HG03159 (cell line): ENCODE results near the gene KMT2E.

Source experiments
- ATAC-seq: cut with Tn5 transposase; IDR thresholded peaks from one replicate; pipeline ENCODE4 v1.9.1; 2021; ENCODE audit warnings: mild to moderate bottlenecking, moderate library complexity; ENCODE audit not compliant: unreplicated experiment

Gene KMT2E

DNA sequence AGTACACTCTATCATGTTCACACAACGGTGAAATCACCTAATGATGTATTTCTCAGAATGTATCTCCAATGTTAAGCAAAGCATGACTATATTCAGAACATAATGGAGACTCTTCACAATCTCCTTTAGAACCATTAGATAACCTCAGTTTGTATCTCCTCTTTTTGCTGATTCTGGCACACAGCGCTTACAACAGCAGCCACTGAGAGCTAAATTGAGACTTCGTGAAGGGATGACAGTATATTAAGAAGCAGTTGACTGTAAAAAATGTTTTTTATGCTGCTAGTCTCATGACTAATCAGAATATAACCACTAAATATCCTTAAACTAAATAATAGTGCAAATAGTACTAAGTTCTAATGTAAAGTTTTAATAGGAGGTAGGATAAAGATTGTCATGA lies 46.9 kb downstream of the KMT2E start:
- no peak for ATAC-seq

DNA sequence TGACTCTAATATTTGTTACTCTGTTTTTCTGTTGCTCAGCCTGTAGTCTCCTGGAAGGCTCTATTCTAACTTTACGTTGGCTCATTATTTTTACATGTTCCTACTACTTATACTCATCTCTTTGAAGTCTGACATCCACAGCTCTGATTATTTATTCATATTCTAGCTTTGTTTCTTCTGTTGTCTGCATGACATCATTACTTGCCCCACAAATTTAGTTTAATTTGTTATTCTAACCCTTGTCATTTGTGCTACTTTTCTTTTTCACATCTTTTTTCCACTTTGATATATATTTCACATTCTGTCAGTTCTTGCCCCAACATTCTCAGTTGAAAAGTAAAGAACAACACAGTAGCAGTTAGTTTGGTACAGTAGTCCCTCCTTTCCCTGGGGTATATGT lies 51.1 kb downstream of the KMT2E start:
- ATAC-seq, result no peak

GRCh38 chr7:105067691-105068090 lies 53.7 kb downstream of the KMT2E start:
- no peak for ATAC-seq

- ATAC-seq, result no peak
Measured at GRCh38 chr7:105068886-105069285, 54.9 kb downstream of the KMT2E start.

DNA sequence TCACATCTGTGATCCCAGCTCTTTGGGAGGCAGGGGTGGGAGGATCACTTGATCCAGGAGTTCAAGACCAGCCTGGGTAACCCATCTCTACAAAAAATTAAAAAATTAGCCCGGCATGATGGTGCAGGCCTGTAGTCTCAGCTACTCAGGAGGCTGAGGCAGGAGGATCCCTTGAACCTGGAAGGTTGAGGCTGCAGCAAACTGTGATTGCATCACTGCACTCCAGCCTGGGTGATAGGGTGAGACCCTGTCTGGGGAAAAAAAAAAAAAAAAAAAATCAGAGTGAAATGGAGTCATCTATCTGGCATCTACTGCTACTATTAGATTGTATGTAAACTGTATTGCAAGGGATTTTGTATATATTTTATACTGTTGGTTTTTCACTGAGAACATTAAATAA lies 59.1 kb downstream of the KMT2E start:
- no peak for ATAC-seq

- ATAC-seq, result no peak
Measured at GRCh38 chr7:105079348-105079747, 65.3 kb downstream of the KMT2E start.

DNA sequence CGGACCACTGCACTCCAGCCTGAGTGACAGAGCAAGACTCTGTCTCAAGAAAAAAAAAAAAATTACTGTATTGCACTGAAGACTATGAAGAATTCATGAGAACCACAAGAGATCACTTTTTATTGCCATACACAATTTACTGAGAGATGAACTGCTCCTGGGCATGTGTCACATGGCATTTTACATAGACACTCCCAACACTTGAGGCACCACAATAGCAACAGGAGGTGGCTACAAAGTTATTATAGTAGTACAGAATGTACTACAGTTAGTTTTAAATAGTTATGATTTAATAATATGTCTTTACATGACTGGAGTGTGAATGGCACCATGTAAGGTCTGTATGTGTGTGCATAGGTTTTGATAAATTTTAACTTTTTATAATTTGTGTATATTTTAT lies 70.6 kb downstream of the KMT2E start:
- no peak for ATAC-seq

DNA sequence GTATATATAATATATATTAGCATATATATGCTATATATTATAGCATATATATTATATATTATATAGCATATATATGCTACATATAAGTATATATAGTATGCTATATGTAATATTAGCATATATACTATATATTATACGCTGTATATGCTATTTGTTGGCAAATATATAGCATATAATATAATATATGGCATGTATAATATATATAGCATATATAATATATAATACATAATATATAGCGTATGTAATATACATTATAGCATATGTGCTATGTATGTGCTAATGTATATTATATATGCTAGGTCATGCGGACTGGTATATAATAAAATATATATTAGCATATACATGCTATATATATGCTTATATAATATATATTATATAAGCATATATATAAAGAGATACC lies 72.8 kb downstream of the KMT2E start:
- no peak for ATAC-seq

- no peak for ATAC-seq
Measured at GRCh38 chr7:105087981-105088380, 74.0 kb downstream of the KMT2E start.

GRCh38 chr7:105088456-105088855 lies 74.5 kb downstream of the KMT2E start:
- no peak for ATAC-seq

DNA sequence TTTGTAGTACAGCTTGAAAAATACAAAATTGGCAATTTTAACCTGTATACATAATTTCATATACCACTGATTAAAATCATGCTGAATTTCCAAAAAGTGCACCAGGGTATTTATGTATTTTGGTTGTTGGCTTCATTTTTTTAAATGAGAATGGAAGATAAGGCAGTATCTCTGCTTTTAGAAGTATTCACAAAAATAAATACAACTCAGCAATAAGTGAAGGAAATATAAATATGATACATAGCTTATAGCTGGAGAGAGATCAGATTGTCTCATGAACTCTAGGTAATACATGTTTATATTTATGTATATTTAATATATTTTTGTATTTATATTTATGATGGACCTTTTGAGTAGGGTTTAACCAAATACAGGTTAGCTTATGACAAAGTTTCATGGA lies 81.0 kb downstream of the KMT2E start:
- ATAC-seq, result no peak

GRCh38 chr7:105096306-105096705 lies 82.3 kb downstream of the KMT2E start:
- ATAC-seq, result no peak

- ATAC-seq, result no peak
Measured at GRCh38 chr7:105097619-105098018, 83.6 kb downstream of the KMT2E start.

- ATAC-seq, result peak; percentile 57
Measured at GRCh38 chr7:105098863-105099515, 85.0 kb downstream of the KMT2E start.

GRCh38 chr7:105101864-105102263 lies 87.9 kb downstream of the KMT2E start:
- no peak for ATAC-seq

DNA sequence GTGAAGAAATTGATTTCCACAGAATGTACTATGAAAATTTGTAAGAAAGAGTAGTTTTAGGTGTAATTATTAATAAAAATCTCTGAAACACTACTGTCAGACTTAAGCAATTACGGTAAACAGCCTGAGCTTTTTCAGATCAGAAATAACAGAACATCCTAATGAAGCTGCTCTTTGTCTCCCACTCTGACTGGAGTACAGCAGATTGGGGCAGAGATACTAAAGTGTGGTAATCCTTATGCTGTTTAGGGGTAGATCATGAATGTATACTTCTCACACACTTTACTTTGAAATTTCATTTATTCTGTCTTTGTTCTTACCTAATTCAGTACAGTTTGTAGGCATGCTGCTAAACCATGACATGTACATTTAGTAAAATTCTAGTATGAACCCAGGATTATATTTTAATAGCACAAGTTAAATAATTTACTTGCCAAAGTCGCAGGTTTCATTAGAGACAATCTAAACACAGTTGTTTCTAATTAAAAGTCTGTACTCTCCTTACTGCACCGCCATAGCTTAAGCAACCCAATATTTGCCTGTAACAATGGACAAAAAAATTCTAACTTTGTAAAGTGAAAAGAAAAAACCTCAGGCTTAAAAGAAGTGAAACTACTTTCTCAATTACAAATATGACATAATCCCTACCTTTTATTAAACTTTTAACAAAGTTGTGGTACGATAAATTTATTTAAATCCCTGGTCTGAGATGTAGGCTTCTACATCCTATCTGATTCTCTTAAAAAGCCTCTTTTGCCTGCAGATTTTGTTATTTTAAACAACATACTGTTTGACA lies 88.8 kb downstream of the KMT2E start:
- no peak for ATAC-seq

GRCh38 chr7:105105579-105105978 lies 91.6 kb downstream of the KMT2E start:
- ATAC-seq, result no peak

DNA sequence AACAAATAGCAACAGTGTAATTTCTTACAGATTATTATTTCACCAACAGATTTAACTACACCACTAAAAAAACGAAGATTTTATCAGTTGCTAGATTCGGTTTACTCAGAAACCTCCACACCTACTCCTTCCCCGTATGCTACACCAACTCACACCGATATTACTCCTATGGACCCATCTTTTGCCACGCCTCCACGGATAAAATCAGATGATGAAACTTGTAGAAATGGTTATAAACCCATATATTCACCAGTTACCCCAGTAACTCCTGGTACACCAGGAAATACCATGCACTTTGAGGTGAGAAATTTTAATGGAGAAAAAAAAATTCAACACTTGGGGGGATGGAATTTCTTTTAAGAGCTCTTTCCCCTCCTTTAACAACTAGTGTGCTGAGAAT lies 92.5 kb downstream of the KMT2E start:
- ATAC-seq, result no peak

- ATAC-seq, result no peak
Measured at GRCh38 chr7:105107458-105107857, 93.5 kb downstream of the KMT2E start.

DNA sequence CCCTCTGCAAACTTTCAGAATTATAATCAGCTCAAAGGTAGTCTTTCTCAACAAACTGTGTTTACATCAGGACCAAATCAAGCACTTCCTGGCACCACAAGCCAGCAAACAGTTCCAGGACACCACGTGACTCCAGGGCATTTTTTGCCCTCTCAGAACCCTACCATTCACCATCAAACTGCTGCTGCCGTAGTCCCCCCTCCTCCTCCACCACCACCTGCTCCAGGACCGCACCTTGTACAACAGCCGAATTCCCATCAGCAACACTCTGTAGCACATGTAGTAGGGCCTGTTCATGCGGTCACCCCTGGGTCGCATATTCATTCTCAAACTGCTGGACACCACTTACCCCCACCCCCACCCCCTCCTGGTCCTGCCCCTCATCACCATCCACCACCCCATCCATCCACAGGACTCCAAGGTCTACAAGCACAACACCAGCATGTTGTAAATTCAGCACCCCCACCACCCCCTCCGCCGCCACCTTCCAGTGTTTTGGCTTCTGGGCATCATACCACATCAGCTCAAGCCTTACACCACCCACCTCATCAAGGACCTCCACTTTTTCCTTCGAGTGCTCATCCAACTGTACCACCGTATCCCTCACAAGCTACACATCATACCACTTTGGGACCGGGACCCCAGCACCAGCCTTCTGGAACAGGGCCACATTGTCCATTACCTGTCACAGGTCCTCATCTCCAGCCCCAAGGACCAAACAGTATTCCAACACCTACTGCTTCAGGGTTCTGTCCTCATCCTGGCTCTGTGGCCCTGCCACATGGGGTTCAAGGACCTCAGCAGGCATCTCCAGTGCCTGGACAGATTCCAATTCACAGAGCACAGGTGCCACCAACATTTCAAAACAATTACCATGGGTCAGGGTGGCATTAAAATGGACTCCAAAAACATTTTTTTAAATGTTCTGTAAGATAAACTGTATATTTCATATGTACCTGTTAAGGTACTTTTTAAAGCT lies 98.7 kb downstream of the KMT2E start:
- no peak for ATAC-seq
